ENCODE results near the gene MAGI2. TPM values are rescaled to one million over a fixed set of nuclear protein-coding genes. Genes with fewer than 3 reads are reported as not detected.
"Not testable (repeated sequence)": the region's sequence is repeated elsewhere in the genome, so short reads cannot be mapped to it uniquely, and the experiment has no call there.

Gene MAGI2
- total RNA-seq, 2 donors from 2014 or later: 3.9 to 10.5 TPM

DNA sequence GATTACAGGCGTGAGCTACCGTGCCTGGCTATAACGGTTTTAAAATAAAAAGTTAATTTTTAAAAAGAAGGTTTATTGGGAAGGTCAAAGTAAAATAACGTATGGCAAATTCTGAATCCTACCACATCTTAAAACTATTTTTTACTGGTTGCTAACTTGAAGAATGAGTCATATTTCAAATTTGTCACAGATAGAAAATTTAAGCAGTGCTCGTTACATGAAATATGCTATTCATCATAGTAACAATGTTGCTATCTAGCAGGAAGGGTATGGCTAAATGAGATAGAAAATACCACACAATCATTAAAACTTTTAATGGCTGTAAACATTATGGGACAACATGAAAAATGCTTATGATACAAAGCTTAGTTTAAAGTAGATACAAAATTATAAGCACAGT, 1154.4 kb downstream of the MAGI2 start:
- 90 to 92% methylated on average over 5 of the region's 5 CpGs for WGBS, 2 donors

DNA sequence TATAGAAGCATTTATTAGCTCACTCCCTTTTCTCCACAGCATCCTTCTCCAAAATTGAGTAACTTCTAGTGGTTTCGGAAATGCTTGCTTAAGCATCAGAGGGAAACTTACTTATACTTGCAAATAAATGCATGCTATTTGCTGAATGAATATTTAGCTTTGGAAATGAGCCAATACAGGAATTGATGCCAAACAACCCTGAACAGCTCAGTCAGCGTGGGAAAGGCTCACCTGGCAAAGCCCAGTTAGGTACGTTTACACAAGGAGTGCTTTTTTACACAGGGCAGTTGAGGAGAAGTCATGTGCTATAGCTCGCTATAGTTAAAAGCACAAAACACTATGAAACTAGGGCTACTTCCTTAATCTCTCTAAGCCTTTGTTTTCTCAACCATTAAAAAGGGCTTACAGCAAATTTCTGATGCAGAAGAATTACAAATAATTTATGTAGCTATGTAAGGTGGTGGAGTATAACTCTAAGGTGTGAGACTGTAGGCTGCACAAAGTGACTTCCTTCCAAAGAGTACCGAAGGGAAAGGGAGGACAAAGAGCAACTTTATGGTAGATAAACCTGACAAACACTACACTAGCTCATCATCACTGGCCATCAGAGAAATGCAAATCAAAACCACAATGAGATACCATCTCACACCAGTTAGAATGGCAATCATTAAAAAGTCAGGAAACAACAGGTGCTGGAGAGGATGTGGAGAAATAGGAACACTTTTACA, 1156.7 kb downstream of the MAGI2 start:
- Histone ChIP-seq H3K4me1 (peaks cover 5% of the 10 kb centered on the region), H3K27ac (peak overlapping the region; percentile 71 to 86 (median 80)), H3K36me3 (replicated peaks in 1 of 2; ENCODE audit: insufficient read depth in 1 of 2, low read depth in 2 of 2) (no peaks in the 10 kb centered on the region), H3K4me3 (no peak overlapping the region), H3K27me3 (no peaks in the 10 kb centered on the region), H3K9me3 (no peaks in the 10 kb centered on the region)
- peak; percentile 100 for ATAC-seq
- peak in 2 of 3 donors; percentile 28 to 40 for TF ChIP-seq POLR2A (IDR thresholded peaks at IDR 0.05)
- TF ChIP-seq, protein P1, sequence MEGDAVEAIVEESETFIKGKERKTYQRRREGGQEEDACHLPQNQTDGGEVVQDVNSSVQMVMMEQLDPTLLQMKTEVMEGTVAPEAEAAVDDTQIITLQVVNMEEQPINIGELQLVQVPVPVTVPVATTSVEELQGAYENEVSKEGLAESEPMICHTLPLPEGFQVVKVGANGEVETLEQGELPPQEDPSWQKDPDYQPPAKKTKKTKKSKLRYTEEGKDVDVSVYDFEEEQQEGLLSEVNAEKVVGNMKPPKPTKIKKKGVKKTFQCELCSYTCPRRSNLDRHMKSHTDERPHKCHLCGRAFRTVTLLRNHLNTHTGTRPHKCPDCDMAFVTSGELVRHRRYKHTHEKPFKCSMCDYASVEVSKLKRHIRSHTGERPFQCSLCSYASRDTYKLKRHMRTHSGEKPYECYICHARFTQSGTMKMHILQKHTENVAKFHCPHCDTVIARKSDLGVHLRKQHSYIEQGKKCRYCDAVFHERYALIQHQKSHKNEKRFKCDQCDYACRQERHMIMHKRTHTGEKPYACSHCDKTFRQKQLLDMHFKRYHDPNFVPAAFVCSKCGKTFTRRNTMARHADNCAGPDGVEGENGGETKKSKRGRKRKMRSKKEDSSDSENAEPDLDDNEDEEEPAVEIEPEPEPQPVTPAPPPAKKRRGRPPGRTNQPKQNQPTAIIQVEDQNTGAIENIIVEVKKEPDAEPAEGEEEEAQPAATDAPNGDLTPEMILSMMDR (IDR thresholded peaks at IDR 0.05): no peak
- peak; percentile 89 to 95 (median 94) for DNase-seq
- 17 to 25% methylated on average over 5 of the region's 5 CpGs for WGBS, 2 donors
- intact Hi-C loops (cut with DNase I): no loop called here

More for the DNA sequence above, 1154.4 kb downstream of the MAGI2 start:
- no peak overlapping the region for H3K4me3 ChIP-seq
- TF ChIP-seq POLR2A (IDR thresholded peaks at IDR 0.05): no peak
- TF ChIP-seq, protein P1 (IDR thresholded peaks at IDR 0.05): no peak
- DNase-seq (no peak), ATAC-seq (no peak)
- H3K27me3 ChIP-seq: no peaks in the 10 kb centered on the region
- H3K27ac ChIP-seq: no peak overlapping the region
- no peaks in the 10 kb centered on the region for H3K9me3 ChIP-seq
- H3K4me1 ChIP-seq: peaks cover 5% of the 10 kb centered on the region
- no peaks in the 10 kb centered on the region for H3K36me3 ChIP-seq (replicated peaks in 1 of 2; ENCODE audit: insufficient read depth in 1 of 2, low read depth in 2 of 2)
- intact Hi-C loops (cut with DNase I): no loop called here

DNA sequence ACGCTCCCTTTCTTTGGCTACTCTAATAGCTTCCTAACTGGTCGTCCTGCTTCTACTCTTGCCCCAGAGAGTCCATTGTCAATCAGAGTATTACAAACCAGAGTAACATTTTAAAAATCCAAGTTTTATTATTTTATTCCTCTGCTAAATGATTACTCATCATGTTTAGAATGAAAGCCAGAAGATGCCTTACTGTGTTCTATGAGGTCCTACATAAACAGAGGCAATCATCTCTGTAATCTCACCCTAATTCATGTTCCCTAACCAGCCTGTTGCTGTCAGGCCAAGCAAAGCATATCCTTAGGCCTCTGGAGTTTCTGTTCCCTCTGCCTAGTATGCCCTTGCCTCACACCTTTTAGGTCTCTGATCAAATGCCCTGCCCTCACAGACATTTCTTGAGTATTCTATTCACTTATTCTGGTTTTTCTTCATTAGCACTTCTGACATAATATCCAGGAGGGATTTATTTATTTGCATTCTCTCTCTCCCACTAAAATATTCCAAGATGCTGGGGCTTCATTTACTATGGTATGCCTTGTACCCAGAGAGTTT, 1157.3 kb downstream of the MAGI2 start:
- no peaks in the 10 kb centered on the region for H3K27me3 ChIP-seq
- no peaks in the 10 kb centered on the region for H3K9me3 ChIP-seq
- H3K4me3 ChIP-seq: no peak overlapping the region
- TF ChIP-seq POLR2A (IDR thresholded peaks at IDR 0.05): no peak
- TF ChIP-seq, protein P1 (IDR thresholded peaks at IDR 0.05): no peak
- WGBS, 2 donors: 88 to 92% methylated on average over 2 of the region's 2 CpGs
- intact Hi-C loops (cut with DNase I): no loop called here
- peak overlapping the region in 1 of 4 donors; percentile 4 for H3K27ac ChIP-seq
- ATAC-seq (no peak), DNase-seq (no peak)
- peaks cover 5% of the 10 kb centered on the region for H3K4me1 ChIP-seq
- H3K36me3 ChIP-seq (replicated peaks in 1 of 2; ENCODE audit: insufficient read depth in 1 of 2, low read depth in 2 of 2): no peaks in the 10 kb centered on the region

DNA sequence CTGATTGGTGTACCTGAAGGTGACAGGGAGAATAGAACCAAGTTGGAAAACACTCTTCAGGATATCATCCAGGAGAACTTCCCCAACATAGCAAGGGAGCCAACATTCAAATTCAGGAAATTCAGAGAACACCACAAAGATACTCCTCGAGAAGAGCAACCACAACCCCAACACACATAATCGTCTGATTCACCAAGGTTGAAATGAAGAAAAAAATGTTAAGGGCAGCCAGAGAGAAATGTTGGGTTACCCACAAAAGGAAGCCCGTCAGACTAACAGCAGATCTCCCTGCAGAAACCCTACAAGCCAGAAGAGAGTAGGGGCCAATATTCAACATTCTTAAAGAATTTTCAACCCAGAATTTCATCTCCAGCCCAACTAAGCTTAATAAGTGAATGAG, 1164.0 kb downstream of the MAGI2 start:
- intact Hi-C loops (cut with DNase I); DNase-seq; H3K9me3 ChIP-seq; H3K4me3 ChIP-seq; H3K27ac ChIP-seq; H3K4me1 ChIP-seq; H3K36me3 ChIP-seq (replicated peaks in 1 of 2; ENCODE audit: insufficient read depth in 1 of 2, low read depth in 2 of 2); H3K27me3 ChIP-seq; ATAC-seq: not testable (repeated sequence)
- 63 to 86% methylated on average over 3 of the region's 3 CpGs for WGBS, 2 donors

DNA sequence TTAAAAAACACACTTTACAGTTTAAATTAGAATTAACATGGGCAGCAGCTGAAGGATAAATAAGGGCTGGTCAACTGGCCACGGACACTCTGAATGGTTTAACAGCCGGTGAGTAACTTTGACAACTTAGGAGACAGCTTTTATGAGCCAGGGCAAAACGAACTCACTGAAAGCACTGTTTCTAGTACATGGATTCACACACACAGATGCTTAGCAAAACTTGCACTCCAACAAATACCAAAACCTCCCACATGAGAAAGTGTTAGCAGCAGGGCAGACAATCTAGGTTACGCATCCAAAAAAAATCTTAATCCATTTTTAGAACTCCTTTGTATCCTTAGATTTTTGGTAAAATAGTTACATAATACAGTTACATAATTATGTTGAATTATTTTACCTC, 1168.5 kb downstream of the MAGI2 start:
- WGBS, 2 donors: 60 to 65% methylated on average over 4 of the region's 4 CpGs
- H3K27me3 ChIP-seq: no peaks in the 10 kb centered on the region
- no peak for ATAC-seq
- H3K36me3 ChIP-seq (replicated peaks in 1 of 2; ENCODE audit: insufficient read depth in 1 of 2, low read depth in 2 of 2): no peaks in the 10 kb centered on the region
- intact Hi-C loops (cut with DNase I): no loop called here
- H3K27ac ChIP-seq: no peak overlapping the region
- DNase-seq: no peak
- H3K4me1 ChIP-seq: no peaks in the 10 kb centered on the region
- H3K9me3 ChIP-seq: no peaks in the 10 kb centered on the region
- TF ChIP-seq, protein P1 (IDR thresholded peaks at IDR 0.05): no peak
- TF ChIP-seq POLR2A (IDR thresholded peaks at IDR 0.05): no peak
- H3K4me3 ChIP-seq: no peak overlapping the region

Data from body of pancreas (tissue), 4 donors.